Head of caudate nucleus (tissue), 42 donors: ENCODE results near the gene LEMD2.
A peak's percentile ranks its signal among the peaks of the same experiment; 100 is the strongest.

Experiments
- DNase-seq, 42 donors: peaks; one replicate each; pipeline versions ENCODE4 v3.0.0 to v3.0.0-alpha.2; 2020 to 2021; ENCODE audit warnings: mixed read lengths in 7 of 42
- intact Hi-C: fragments of 100-400 bp; cut with DNase I; formaldehyde crosslinking; loops from one replicate; pipeline ENCODE4 v1.15.0; 2022

The LEMD2 gene

GRCh38 chr6:33799454-33800113 is 10.7 kb upstream of the LEMD2 start:
- DNase-seq = no peak
- intact Hi-C loops = no loop called here

- intact Hi-C loops = no loop called here
- no peak for DNase-seq
Measured at GRCh38 chr6:33798343-33798848, 9.5 kb upstream of the LEMD2 start.

- no peak for DNase-seq
- intact Hi-C loops = no loop called here
Measured at GRCh38 chr6:33797626-33798342, 8.9 kb upstream of the LEMD2 start.

GRCh38 chr6:33794910-33795623 is 6.1 kb upstream of the LEMD2 start:
- intact Hi-C loops = no loop called here
- no peak for DNase-seq

- no peak for DNase-seq
- intact Hi-C loops = no loop called here
Measured at GRCh38 chr6:33792981-33793380, 4.1 kb upstream of the LEMD2 start.

- intact Hi-C loops = no loop called here
- DNase-seq = no peak
Measured at GRCh38 chr6:33791620-33792019, 2.7 kb upstream of the LEMD2 start.

- intact Hi-C loops = no loop called here
- DNase-seq = no peak
Measured at GRCh38 chr6:33790910-33791309, 2.0 kb upstream of the LEMD2 start.

GRCh38 chr6:33790379-33790778 is 1.4 kb upstream of the LEMD2 start:
- no peak for DNase-seq
- intact Hi-C loops = no loop called here

GRCh38 chr6:33789550-33789895 is 593 bp upstream of the LEMD2 start:
- intact Hi-C loops = no loop called here
- DNase-seq = peak in 2 of 42 donors; percentile 4 to 27

GRCh38 chr6:33787954-33788693 is 806 bp downstream of the LEMD2 start:
- intact Hi-C loops = no loop called here

GRCh38 chr6:33787346-33787953 is 1.5 kb downstream of the LEMD2 start:
- intact Hi-C loops = no loop called here
- DNase-seq = no peak

More at GRCh38 chr6:33787954-33788693, 806 bp downstream of the LEMD2 start:
- DNase-seq = peak; percentile 27 to 84 (median 70)

GRCh38 chr6:33786736-33787135 is 2.2 kb downstream of the LEMD2 start:
- no peak for DNase-seq
- intact Hi-C loops = no loop called here

- no peak for DNase-seq
- intact Hi-C loops = no loop called here
Measured at GRCh38 chr6:33785778-33786177, 3.2 kb downstream of the LEMD2 start.

GRCh38 chr6:33784787-33785186 is 4.1 kb downstream of the LEMD2 start:
- peak in 10 of 42 donors; percentile 16 to 51 (median 34) for DNase-seq
- intact Hi-C loops = no loop called here

- no peak for DNase-seq
- intact Hi-C loops = no loop called here
Measured at GRCh38 chr6:33783781-33784520, 5.0 kb downstream of the LEMD2 start.

- intact Hi-C loops = no loop called here
Measured at GRCh38 chr6:33782561-33782960, 6.4 kb downstream of the LEMD2 start.

GRCh38 chr6:33781131-33781975 is 7.6 kb downstream of the LEMD2 start:
- DNase-seq = no peak

More at GRCh38 chr6:33782561-33782960, 6.4 kb downstream of the LEMD2 start:
- DNase-seq = no peak

More at GRCh38 chr6:33781131-33781975, 7.6 kb downstream of the LEMD2 start:
- intact Hi-C loops = no loop called here
